HL-60/S4 treated with retinoic acid at 250 ng/mL for 4 days and 3 days (cell line): ENCODE measurements around the gene MTHFR.

Experiments used
- in situ Hi-C: fragments of 300-500 bp; cut with MboI; formaldehyde crosslinking; loops from 2 replicates; pipeline ENCODE4 v1.7.0; 2022; ENCODE audit warnings: low sequenced_read_pairs

Gene MTHFR

DNA sequence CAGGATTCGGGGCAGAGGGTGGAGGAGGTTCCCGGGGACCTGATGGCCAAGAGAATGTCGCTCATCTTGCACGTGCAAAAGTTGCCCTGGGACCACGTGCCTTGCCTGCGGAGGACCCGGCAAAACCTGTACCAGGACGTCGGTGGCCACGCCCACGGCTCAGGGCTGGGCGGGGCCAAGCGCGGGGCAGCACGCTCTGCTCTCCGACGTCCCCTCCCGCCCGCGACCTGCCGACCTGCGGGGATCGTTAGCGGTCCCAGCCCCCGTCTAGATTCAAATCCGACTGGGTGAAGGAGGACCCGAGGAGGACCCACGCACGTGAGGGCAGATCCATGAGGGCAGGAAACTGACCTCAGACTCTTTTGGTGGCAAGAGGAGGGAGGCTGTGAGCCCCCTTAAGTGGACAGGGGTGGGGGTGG lies 43.8 kb downstream of the MTHFR start, which contains the start of gene C1orf167:
C1orf167 (plus strand) TSS at position 206 of the 419 bp plus-strand sequence. CDS start 2,208 bp downstream, outside the sequence.
- in situ Hi-C loops, result no loop called here

DNA sequence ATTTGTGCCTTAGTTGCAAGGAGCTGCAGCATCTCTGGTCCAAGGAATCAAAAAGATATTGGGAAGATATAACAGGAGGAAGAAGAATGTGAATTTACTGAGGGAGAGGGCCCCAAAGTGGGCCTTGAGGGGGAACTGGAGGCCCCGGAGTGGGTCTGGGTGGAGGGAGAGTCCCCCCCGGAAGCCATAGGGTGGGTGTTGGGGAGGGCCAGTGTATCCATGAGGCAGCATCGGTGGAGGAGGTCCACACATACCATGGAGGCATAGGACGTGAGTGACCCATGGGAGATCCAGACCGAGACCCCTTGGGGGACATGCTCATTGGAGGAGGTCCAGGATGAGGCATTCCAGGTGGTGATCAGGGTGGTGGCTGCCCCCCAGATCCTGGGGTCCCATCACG lies 44.5 kb downstream of the MTHFR start:
- in situ Hi-C loops, result no loop called here

- in situ Hi-C loops, result no loop called here
Observed at GRCh38 chr1:11759791-11760190, 46.0 kb downstream of the MTHFR start.

- in situ Hi-C loops, result no loop called here
Observed at GRCh38 chr1:11757047-11757446, 48.7 kb downstream of the MTHFR start.

- in situ Hi-C loops, result no loop called here
Observed at GRCh38 chr1:11753555-11754208, 52.1 kb downstream of the MTHFR start.

- in situ Hi-C loops, result no loop called here
Observed at GRCh38 chr1:11752359-11753088, 53.2 kb downstream of the MTHFR start.

GRCh38 chr1:11751087-11751486 lies 54.7 kb downstream of the MTHFR start:
- in situ Hi-C loops, result no loop called here

DNA sequence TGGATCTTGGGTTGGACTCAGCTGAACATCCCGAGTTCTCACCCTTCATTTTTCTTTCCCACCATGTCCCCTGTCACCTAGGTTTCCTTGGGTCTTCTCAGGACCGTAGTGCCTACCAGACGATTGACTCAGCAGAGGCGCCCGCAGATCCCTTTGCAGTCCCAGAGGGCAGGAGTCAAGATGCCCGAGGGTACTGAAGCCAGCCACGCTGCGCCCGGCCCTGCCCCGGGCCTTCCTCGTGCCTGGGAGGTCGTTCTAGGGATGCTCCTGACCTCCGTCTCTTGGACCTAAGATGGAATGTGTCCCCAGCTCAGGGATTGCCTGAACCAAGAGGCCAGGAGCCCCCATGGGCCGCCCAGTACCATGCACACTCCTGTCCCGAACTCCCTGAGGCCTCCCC lies 55.8 kb downstream of the MTHFR start:
- in situ Hi-C loops, result no loop called here

DNA sequence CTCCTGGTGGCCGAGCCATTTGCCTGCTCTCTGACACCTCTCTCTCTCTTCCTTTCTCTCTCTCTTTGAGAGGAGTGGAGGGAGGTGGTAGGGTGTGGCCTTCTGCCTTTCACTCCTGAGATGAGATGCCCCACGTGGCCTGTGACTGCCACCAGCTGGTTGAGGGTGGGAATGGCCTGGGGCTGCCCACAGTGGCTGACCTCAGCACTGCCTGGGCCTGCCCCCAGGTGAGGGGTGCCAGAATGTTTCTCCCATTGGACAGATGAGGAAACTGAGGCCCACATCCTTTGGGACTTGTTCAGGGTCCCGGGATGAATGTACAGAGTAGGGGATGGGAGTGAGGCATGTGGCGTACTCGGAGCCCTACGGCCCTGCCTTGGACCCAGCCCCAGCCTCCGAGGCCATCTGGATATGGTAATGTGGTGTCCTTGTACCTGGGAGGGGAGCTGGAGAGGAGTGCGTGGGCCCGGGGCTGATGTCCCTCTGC lies 56.5 kb downstream of the MTHFR start:
- in situ Hi-C loops, result no loop called here

DNA sequence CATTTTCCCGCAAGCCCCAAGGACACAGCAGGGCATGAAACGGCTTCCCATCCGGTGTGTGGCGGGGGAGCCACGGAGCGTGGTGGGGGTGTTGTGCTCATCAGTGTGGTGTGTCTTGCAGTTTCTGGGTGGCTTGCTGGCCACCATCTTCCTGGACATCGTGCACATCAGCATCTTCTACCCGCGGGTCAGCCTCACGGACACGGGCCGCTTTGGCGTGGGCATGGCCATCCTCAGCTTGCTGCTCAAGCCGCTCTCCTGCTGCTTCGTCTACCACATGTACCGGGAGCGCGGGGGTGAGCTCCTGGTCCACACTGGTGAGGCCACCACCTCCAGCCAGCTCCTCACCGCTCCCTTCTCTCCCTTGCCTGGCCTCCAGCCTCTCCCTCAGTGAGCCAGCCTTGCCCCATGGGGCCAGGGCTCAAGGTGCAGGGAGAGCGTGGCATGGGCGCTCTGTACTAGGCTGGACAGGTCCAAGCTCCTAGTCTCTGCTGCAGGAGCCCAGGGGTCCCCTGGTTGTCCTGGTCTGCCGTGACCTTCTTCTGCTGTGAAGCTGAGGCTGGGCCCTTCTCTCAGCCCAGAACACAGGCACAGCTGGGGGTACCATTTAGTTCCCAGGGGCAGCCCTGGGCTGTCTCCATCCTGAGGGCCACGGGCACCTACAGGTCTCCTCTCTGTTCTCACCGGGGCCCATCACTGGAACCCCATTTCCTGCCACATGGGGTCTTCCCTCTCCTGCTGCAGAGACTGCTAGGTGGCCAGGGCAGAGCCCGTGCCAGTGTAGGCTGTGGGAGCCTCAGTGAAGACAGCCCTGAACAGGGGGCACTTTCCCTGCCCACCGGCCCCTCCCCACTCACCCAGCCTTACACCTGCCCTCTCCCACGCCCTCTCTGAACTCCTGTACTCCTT lies 57.2 kb downstream of the MTHFR start:
- in situ Hi-C loops, result no loop called here

- in situ Hi-C loops, result no loop called here
Observed at GRCh38 chr1:11746795-11747487, 58.8 kb downstream of the MTHFR start.

DNA sequence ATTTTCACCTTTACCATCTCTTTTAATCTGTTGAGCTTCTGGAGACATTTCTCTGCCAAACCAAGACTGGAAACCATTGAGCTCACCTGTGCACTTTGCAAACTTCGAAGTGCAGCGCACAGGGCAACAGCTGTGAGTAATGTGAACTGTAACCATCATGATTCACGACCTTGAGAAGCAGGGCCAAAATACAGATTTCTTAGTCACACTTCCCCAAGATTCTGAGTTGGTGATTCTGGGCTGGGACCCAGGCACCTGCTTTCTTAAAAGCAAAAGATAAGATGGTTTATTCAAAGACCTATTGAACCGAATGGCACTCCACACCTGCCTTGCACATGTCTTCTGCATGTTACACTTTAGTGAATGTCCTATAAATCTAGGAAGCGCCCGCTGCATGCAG lies 59.7 kb downstream of the MTHFR start:
- in situ Hi-C loops, result no loop called here

DNA sequence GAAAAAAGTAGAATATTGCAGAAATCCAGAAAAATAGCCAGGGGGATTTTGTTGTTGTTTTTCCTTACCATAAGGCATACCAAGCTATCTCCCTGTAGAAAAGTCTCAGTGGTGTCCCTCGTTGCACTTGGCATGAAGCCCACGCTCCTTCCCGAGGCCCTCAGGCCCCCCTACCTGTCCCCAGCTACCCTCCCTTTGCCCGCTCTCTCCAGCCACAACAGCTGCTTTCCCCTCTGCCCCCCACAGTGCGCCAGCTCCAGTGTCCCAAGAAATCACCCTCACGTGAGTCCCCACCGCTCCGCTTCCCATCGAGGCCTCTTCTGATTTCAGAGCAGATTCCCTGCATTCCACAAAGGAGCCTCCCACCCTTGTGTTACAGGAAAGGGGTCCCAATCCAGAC lies 61.5 kb downstream of the MTHFR start:
- in situ Hi-C loops, result no loop called here

- in situ Hi-C loops, result no loop called here
Observed at GRCh38 chr1:11741919-11742558, 63.7 kb downstream of the MTHFR start.

DNA sequence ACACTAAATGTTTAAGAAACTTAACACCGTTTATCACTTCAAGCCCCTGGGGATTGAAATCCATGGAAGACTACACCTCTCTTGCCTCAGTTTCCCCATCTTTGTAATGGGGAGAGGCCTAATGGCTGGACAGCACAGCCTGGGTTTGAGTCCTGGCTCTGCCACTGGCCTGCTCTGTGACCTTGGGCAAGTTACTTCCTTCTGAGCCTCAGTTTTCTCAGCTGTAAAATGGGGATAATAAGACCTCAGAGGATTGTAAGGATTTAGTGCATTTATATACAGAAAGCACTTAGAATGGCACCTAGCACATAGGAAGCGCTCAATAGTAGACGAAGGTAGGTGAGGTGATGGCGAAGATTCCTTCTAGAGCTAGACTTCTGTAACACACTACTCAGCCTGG lies 64.3 kb downstream of the MTHFR start:
- in situ Hi-C loops, result no loop called here

DNA sequence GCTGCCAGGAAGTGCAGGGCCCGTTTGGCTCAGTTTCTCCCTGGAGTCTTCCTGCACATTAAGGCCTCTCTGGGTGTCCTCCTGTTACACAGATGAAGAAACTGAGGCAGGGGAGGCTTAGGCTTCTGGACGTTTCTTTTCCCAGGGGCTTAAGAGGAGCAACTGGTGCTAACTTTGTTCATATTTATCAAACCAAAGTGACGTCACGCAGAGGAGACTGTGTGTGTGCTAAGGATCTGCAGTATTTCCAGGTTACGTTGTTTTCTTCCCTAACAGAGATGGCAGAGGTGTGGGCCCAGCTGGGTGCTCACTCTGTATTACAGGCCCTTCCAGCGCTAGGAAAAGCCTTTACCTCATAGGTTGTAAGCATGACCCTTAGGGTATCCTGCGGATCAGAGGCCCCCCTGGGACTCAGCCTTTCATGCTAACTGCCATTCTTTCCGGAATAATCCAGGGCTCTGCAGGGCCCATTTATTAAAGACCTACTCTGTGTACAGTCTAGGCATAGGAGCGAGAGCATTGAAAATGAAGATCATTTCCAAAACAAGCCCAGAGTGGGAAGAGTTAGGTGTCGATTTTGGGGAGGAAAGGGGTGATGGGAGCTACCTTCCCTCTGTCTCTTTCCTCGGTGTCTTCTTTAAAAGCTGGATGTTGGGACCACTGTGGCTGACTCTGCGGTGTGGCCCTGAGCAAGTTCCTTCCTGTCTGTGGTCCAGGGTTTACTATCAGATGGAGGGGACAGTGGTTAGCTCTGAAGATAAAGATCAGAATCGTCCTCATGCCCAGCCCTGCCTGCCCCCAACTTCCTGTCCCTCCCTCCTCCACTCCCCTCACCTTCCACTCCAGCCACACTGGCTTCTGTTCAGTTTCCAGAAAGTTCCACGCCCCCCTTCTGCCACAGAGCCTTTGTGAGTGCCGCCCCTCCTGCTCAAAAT lies 65.2 kb downstream of the MTHFR start:
- in situ Hi-C loops, result no loop called here

GRCh38 chr1:11738783-11739182 lies 67.0 kb downstream of the MTHFR start:
- in situ Hi-C loops, result no loop called here

- in situ Hi-C loops, result no loop called here
Observed at GRCh38 chr1:11738096-11738495, 67.7 kb downstream of the MTHFR start.
